HL-60 (cell line): ENCODE results near the gene ZNF544.
A peak's percentile ranks its signal among the peaks of the same experiment; 100 is the strongest.

ENCODE experiments used
- DNase-seq, 2 experiments: peaks; one replicate each; pipeline ENCODE4 v3.0.0-alpha.2; 2010 to 2020; ENCODE audit warnings: low read depth in 1 of 2, low spot score in 1 of 2
- H3K27ac ChIP-seq: fragments of 250-450 bp; sonication (Bioruptor Pico); replicated peaks from 2 replicates; pipeline ENCODE4 v1.5.1; 2020; ENCODE audit warnings: mild to moderate bottlenecking, moderate library complexity
- H3K27me3 ChIP-seq: fragments of 250-450 bp; sonication (Bioruptor Pico); 2 replicates; pipeline ENCODE4 v1.5.1; 2021; ENCODE audit warnings: mild to moderate bottlenecking, moderate library complexity; ENCODE audit not compliant: insufficient read depth, poor library complexity, severe bottlenecking
- H3K4me3 ChIP-seq: replicated peaks from 2 replicates; pipeline ENCODE4 v1.5.1; 2011; ENCODE audit warnings: mild to moderate bottlenecking, control low read depth, low read length; ENCODE audit not compliant: insufficient read depth
- GABPA ChIP-seq: IDR thresholded peaks from 2 replicates; pipeline ENCODE4 v1.6.1; 2012; ENCODE audit warnings: low read depth
- POLR2AphosphoS5 ChIP-seq: IDR thresholded peaks from 2 replicates; pipeline ENCODE4 v1.6.1; 2012; ENCODE audit warnings: low read depth
- SPI1 ChIP-seq: IDR thresholded peaks from 2 replicates; pipeline ENCODE4 v1.6.1; 2012; ENCODE audit warnings: low read depth, mild to moderate bottlenecking, borderline replicate concordance
- TF ChIP-seq, protein P1 (sequence below): IDR thresholded peaks from one replicate; pipeline ENCODE4 v1.5.1; 2011; ENCODE audit warnings: low read length, control low read depth, inconsistent platforms; ENCODE audit not compliant: insufficient read depth
- TF ChIP-seq, protein P2 (sequence below): IDR thresholded peaks from 2 replicates; pipeline ENCODE4 v1.6.1; 2012; ENCODE audit warnings: low read depth; ENCODE audit not compliant: insufficient replicate concordance

The ZNF544 gene

DNA sequence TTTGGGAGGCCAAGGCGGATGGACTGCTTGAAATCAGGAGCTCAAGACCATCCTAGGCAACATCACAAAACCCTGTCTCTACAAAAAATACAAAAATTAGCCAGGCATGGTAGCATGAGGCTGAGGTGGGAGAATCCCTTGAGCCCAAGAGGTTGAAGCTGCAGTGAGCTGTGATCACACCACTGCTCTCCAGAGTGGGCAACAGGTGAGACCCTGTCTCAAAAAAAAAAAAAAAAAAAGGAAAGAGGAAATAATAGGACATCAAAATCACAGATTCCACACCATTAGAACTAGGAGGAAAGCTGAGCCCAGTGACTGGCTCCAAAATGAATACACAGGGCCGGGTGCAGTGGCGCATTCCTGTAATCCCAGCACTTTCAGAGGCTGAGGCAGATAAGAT lies 46.9 kb downstream of the ZNF544 start:
- no peak for TF ChIP-seq GABPA

DNA sequence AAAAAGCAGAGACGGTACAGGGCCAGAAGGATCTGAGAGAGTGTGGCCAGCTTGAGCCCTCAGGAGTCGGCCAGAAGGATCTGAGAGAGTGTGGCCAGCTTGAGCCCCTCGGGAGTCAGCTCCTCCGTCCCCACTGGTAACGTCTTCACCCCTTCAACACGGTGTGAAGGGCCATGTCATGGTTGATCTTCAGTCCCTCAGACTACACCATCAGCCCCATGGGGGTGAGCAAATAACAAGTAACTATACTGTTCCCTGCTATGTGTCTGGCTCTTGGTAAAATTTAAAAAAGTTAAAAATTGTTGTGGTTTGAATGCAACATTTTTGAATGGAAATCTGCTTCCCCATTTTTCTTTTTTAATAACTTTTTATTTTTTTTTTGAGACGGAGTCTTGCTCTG lies 48.5 kb downstream of the ZNF544 start:
- no peak overlapping the region for H3K4me3 ChIP-seq
- H3K27ac ChIP-seq, result no peak overlapping the region
- no peak for DNase-seq
- no peaks in the 10 kb centered on the region for H3K27me3 ChIP-seq
- TF ChIP-seq GABPA (no peak), POLR2AphosphoS5 (no peak), SPI1 (no peak)
- TF ChIP-seq, protein P1, sequence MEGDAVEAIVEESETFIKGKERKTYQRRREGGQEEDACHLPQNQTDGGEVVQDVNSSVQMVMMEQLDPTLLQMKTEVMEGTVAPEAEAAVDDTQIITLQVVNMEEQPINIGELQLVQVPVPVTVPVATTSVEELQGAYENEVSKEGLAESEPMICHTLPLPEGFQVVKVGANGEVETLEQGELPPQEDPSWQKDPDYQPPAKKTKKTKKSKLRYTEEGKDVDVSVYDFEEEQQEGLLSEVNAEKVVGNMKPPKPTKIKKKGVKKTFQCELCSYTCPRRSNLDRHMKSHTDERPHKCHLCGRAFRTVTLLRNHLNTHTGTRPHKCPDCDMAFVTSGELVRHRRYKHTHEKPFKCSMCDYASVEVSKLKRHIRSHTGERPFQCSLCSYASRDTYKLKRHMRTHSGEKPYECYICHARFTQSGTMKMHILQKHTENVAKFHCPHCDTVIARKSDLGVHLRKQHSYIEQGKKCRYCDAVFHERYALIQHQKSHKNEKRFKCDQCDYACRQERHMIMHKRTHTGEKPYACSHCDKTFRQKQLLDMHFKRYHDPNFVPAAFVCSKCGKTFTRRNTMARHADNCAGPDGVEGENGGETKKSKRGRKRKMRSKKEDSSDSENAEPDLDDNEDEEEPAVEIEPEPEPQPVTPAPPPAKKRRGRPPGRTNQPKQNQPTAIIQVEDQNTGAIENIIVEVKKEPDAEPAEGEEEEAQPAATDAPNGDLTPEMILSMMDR, result no peak
- TF ChIP-seq, protein P2, sequence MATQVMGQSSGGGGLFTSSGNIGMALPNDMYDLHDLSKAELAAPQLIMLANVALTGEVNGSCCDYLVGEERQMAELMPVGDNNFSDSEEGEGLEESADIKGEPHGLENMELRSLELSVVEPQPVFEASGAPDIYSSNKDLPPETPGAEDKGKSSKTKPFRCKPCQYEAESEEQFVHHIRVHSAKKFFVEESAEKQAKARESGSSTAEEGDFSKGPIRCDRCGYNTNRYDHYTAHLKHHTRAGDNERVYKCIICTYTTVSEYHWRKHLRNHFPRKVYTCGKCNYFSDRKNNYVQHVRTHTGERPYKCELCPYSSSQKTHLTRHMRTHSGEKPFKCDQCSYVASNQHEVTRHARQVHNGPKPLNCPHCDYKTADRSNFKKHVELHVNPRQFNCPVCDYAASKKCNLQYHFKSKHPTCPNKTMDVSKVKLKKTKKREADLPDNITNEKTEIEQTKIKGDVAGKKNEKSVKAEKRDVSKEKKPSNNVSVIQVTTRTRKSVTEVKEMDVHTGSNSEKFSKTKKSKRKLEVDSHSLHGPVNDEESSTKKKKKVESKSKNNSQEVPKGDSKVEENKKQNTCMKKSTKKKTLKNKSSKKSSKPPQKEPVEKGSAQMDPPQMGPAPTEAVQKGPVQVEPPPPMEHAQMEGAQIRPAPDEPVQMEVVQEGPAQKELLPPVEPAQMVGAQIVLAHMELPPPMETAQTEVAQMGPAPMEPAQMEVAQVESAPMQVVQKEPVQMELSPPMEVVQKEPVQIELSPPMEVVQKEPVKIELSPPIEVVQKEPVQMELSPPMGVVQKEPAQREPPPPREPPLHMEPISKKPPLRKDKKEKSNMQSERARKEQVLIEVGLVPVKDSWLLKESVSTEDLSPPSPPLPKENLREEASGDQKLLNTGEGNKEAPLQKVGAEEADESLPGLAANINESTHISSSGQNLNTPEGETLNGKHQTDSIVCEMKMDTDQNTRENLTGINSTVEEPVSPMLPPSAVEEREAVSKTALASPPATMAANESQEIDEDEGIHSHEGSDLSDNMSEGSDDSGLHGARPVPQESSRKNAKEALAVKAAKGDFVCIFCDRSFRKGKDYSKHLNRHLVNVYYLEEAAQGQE, result no peak

More for the DNA sequence above, 46.9 kb downstream of the ZNF544 start:
- DNase-seq, result no peak
- H3K27me3 ChIP-seq, result no peaks in the 10 kb centered on the region
- H3K4me3 ChIP-seq, result no peak overlapping the region
- no peak overlapping the region for H3K27ac ChIP-seq

DNA sequence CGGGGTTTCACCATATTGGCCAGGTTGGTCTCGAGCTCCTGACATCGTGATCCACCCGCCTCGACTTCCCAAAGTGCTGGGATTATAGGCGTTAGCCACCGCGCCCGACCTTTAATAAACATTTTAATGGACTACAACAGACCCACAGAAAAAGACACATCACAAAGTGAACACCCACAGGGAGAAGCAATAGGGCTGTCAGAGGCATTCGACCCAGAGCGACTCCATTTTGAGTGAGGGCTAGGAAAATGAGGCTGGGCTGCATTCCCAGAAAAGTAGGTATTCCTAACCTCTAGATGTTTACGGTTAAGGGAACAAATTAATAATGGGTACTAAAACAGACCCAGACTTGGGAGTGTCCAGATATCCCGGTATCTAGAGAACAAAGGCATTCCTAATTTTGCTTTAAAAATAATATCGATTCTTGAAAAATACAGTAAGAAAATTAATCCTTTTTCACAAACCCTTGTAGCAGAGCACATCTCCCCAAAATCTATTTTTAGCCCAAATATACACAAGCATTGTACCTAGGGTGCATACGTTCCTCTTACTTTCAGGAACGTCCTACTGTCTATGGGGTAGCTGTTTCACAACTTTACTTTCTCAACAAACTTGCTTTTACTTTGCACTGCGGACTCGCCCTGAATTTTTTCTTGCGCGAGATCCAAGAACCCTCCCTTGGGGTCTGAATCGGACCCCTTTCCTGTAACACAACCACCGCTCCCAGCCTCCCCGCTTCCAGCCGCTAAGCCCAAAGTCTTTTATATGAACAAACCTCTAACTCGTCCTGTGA lies 49.2 kb downstream of the ZNF544 start:
- Histone ChIP-seq H3K4me3 (peak overlapping the region; percentile 82), H3K27me3 (no peaks in the 10 kb centered on the region), H3K27ac (peak overlapping the region; percentile 94)
- TF ChIP-seq, protein P2, result no peak
- peak; percentile 32; the same call in 1 of the 2 replicates for TF ChIP-seq GABPA
- DNase-seq, result no peak

DNA sequence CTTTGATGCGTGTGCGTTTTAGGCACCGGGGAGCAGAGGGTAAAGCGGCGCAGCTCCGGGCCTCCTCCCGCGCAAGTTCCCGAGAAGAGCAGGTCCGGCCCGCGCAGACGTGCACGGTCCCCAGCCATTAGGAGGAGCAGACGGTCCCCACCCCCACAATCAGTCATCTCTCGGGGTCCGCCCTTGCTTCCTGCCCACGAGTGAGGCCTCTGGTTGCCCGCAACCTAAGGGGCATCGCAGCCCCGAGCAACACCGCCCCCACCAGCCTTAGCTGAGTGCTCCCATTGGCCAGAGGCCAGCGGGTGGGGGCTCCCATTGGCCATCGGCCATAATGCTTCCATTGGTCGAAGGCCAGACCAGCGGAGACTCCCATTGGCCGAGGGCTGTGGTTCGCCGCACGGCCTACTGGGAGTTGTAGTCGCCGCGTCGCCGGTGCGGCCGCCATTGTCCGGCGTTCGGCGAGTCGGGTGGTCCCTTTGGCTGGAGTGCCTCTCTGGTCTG lies 49.9 kb downstream of the ZNF544 start, which contains the start of gene ZNF8:
Gene ZNF8 (plus strand): TSS at position 415 of the 501 bp plus-strand sequence. CDS start 127 bp downstream, outside the sequence.
- TF ChIP-seq, protein P2, result peak; percentile 59
- TF ChIP-seq GABPA, result no peak; the same call in 1 of the 2 replicates
- TF ChIP-seq SPI1, result no peak
- TF ChIP-seq POLR2AphosphoS5, result peak; percentile 82
- TF ChIP-seq, protein P1, result no peak
- peak; percentile 98 to 99 for DNase-seq
- H3K27me3 ChIP-seq, result no peaks in the 10 kb centered on the region
- H3K4me3 ChIP-seq, result peak within 1 kb of the TSS; percentile 82
- H3K27ac ChIP-seq, result peak within 1 kb of the TSS; percentile 94
